HG03439 (cell line): ENCODE measurements around the gene NOVA2.
"Not testable (repeated sequence)": the region's sequence is repeated elsewhere in the genome, so short reads cannot be mapped to it uniquely, and the experiment has no call there.

Experiments used
- ATAC-seq: cut with Tn5 transposase; IDR thresholded peaks from one replicate; pipeline ENCODE4 v1.9.1; 2021; ENCODE audit warnings: mild to moderate bottlenecking, moderate library complexity; ENCODE audit not compliant: unreplicated experiment

NOVA2 gene

GRCh38 chr19:45897261-45897812 lies 76.3 kb downstream of the NOVA2 start:
- ATAC-seq, result no peak

- not testable (repeated sequence) for ATAC-seq
Observed at GRCh38 chr19:45895983-45896599, 77.6 kb downstream of the NOVA2 start.

- no peak for ATAC-seq
Observed at GRCh38 chr19:45895519-45895972, 78.1 kb downstream of the NOVA2 start.

GRCh38 chr19:45890877-45891276 lies 82.8 kb downstream of the NOVA2 start:
- ATAC-seq, result no peak

GRCh38 chr19:45889210-45889885 lies 84.3 kb downstream of the NOVA2 start:
- ATAC-seq, result no peak

- no peak for ATAC-seq
Observed at GRCh38 chr19:45887200-45887710, 86.4 kb downstream of the NOVA2 start.

GRCh38 chr19:45886427-45887199 lies 87.1 kb downstream of the NOVA2 start:
- ATAC-seq, result peak; percentile 38

- ATAC-seq, result peak; percentile 49
Observed at GRCh38 chr19:45885556-45886426, 87.9 kb downstream of the NOVA2 start, which contains the start of gene IRF2BP1. Gene IRF2BP1 (minus strand): TSS chr19:45886141. CDS start chr19:45885774, 367 bp downstream.

- peak; percentile 0 for ATAC-seq
Observed at GRCh38 chr19:45884682-45885555, 88.7 kb downstream of the NOVA2 start.

GRCh38 chr19:45883881-45884681 lies 89.6 kb downstream of the NOVA2 start:
- ATAC-seq, result no peak
